Germinal center (tissue), 1 donor: Measurements from ENCODE around the gene SKAP2.

Source experiments
- DNase-seq: peaks from one replicate; pipeline ENCODE4 v3.0.0; 2012; ENCODE audit warnings: mixed read lengths, low spot score

The SKAP2 gene

GRCh38 chr7:26664735-26665416 is 199.5 kb downstream of the SKAP2 start:
- DNase-seq = no peak

DNA sequence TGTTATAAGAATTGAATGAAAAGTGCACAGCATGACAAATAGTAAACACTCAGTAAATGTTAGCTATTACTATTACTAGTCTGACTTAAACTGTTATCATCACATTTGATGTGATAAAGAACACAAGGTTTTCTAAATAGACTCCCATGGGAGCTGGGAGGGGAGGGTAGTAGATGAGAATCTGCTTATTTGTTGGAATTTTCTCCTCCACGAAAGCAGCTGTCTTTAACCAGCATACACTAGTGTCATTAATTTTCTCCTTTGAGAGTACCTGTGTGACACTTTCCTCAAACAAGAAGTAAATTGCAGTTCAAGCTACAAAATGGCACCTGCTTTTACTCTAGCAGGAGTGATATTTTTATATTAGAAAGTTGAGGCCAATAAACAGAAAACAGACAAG is 200.1 kb downstream of the SKAP2 start:
- no peak for DNase-seq

GRCh38 chr7:26663874-26664273 is 200.5 kb downstream of the SKAP2 start:
- no peak for DNase-seq

DNA sequence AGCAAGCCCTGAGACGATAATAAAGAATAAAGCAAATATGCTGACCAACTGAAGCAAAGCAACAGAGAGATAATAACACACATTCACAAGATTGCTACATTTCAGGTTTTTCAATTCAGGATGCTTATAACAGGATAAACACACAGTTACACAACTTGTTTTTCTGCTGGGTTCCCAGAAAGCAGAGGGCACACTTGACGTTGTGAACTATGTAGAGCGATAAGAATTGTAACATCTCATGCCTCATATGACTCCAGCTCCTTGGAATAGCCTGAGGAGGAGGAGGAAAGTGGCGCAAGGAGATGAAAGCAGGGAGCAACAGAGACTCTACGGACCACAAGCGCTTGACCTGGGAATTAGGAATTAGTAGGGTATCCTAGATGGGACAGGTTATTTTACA is 201.7 kb downstream of the SKAP2 start:
- DNase-seq = no peak

DNA sequence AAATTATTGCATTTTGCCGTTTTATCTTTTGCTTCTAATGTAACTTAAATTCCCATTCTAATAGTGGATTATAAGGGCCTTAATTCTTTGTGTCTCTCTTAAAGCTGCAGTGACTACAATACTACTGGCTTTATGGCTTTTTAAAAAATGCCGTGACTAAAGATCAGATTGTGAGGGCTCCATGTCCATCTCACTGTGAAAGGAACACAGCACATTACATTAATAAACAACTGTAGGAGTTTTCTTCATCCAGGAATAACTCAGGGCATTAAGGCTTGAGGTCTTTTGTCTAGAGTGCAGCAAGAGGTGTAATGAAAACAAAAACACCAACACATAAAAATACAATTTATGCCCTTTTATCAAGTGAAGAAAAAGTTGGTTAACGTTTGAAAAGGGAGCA is 205.3 kb downstream of the SKAP2 start:
- no peak for DNase-seq

DNA sequence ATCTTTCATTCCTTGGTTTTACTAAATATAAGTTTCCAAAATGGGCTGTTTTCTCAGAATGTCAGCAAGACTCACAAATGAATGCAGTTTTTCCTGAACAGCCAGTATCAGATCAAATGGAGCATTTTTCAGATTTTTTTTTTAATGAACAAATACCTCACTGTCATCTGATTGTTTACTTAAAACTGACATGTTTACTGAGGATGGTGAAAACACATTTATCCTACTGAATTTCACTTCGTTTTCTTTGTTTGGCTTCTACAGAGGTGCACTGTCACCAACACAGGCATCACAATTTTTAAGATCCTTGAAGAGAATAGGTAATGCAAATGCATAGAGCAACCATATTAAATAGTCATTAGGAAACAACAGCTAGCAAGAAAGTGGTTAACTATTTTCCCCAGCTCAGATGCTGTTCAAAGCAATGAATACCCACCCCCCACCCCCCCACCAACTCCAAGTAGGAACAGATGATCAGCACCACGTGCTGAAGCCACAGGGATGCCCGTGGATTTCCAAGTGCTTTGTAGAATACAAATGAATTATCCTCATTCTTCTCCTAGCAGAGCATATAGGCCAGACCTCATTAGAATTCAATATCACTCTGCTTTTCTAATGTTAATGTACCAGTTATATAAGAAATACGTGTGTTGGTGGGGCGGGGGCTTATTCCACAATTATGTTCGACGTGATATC is 205.9 kb downstream of the SKAP2 start:
- DNase-seq = no peak

- no peak for DNase-seq
Observed at GRCh38 chr7:26657686-26658388, 206.6 kb downstream of the SKAP2 start.

GRCh38 chr7:26657206-26657641 is 207.2 kb downstream of the SKAP2 start:
- DNase-seq = no peak

DNA sequence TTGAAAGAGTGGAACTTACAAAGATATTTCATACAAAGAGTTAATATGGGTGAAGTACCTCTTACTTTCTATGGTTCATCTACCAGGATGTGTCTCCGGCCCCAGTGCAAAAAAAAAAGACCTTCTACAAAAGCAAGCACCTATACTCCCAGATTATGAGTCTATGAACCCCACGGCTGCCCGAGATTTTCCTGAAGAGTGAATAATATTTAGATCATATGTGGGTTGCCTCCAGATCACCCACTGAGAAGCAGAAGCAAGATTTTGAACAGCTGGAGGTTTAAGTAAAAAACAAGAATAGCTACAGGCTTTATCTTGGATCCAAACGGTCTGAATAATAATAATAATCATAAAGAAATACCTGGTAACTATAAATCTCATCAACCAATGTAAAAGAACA is 207.7 kb downstream of the SKAP2 start:
- no peak for DNase-seq

DNA sequence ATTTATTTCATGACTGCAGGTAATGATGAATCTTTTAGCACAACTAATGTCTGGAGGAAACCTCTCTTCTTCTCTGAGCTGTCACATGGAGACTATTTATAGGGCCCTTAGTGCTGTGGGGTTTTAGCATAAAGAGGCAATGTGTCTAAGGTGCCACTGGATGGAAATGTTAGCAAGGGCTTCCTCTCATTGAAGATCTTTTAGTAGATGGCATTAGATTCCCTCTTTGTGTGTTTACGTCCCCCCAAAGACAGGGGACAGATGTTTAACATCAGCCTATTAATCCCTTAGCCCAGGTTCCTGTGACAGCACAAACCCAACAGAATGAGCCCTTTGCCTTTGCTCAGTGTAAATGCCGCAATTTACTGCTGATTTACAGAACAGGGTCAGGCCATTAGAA is 208.6 kb downstream of the SKAP2 start:
- no peak for DNase-seq

DNA sequence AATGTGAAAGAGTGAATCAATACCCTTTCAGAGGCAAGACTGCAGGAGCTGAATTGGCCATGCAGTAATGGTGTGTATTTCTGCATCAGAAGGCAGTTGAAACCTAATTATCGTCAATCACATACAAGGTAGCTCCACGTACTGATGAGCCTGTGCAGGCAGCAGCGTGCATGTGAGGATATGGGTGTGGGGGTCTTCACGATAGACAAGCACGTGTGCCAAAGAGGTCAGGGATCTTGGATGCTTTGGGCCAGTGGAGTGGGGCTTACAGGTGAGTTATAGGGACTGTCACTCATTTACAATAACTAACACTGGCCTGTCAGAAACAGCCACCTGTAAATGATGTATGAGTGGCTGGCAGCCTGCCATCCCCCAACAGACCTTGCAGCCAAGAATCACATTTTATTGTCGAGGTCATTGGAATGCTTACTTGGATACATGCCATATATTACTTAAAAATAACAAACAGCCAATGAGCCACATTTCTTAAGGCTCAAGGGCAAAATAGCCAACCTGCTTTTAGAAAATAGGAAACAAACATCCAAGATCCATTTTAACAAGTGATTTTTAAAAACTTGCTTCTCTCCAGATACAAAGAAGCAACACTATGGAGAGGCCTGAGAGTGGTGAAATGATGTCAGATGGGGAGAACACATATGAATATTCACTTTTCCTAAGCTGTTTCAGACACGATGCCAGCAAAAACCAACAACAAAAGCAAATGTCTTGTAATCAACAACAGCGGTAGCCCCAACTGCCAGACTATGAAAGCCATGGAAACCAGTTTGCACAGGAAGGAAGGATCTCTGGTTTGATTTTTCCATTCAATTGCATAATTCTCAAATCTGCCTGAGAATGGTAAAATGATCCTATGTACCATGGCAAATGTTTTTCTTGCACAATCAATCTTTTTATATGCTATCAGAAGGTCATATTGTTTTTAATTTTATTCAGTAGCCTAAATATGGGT is 210.7 kb downstream of the SKAP2 start:
- DNase-seq = no peak

- no peak for DNase-seq
Observed at GRCh38 chr7:26652401-26653100, 211.8 kb downstream of the SKAP2 start.

DNA sequence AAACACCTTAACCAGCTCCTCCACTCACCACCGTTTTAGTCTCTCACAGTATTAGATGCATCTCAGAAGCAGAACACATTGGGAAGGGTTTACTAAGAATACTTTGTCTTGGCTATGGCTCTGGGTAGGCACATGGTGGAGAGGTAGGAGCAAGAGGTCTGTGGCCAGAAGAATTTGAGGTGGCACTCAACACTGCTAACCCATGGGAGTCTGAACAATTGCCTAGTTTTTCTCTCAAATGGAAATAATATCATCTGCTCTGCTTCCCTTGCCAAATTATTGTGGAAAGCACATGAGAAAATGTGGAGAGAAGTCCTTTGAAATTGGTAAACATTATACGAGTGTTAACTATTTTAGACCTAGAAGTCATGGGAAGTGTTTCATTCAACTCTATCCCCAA is 214.3 kb downstream of the SKAP2 start:
- DNase-seq = no peak

DNA sequence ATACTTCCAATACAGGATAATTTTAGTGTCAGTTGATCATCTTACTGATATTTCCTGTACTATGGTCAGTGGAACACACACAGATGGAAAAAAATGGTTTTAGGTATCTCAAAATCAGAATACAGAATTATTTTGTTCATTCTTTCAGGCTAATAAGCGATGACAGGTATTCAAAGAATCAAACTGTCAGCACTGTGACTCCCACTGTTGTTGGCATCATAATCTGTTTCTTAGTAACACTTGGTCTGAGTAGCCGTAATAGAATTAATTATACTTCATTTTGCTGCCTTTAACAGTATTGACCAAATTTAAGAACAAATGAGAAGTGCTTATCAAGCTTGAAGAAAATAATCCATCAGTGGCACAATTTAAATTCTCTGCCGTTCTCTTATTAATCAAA is 215.0 kb downstream of the SKAP2 start:
- no peak for DNase-seq

DNA sequence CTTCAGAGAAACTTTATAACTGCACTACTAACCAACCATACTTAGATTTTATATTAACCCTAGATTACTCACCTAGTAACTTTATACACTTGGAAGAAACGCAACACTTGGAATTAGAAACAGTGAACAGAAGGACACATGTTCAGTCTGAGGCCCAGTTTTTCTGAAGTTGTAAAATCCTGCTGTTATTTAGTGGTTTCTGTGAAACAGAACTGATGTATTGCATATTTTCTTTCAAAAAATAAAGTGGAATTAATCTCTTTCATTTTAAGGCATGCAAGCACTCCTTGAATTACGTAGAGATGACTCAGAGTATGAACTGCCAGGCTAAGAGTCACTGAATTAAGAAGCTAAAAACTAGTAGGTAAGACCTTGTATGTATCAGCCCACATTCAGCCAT is 215.8 kb downstream of the SKAP2 start:
- no peak for DNase-seq

- DNase-seq = no peak
Observed at GRCh38 chr7:26646336-26647048, 217.9 kb downstream of the SKAP2 start.

- DNase-seq = no peak
Observed at GRCh38 chr7:26645121-26645520, 219.3 kb downstream of the SKAP2 start.

DNA sequence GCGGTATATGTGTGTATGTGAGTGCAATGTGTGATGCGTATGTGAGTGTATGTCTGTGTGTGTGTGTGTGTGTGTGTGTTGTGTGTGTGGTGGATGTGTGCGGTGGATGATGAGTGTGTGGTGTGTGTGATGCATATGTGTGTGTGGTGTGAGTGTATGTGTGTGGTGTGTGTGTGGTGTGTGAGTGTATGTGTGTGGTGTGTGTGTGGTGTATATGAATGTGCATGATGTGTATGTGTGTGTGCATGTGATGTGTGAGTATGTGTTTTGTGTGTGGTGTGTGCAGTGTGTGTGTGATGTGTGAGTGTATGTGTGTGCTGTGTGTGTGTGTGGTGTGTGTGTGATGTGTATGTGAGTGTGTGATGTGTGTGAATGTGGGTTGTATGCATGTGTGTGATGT is 222.0 kb downstream of the SKAP2 start:
- no peak for DNase-seq

GRCh38 chr7:26639695-26640094 is 224.7 kb downstream of the SKAP2 start:
- no peak for DNase-seq

DNA sequence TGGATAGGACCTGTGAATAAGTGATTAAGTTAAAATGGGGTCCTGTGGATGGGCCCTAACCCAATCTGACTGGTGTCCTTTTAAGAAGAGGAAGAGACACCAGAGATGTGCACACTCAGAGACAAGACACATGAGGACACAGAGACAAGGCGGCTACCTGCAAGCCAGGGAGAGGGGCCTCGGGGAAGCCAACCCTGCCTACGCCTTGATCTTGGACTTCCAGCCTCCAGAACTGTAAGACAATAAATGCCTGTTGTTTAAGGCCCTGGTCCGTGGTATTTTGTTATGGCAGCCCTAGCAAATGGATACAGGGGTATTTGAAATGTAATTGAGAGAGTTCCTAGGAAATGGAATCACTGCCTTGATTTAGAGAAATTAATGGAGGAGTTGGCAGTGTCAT is 225.3 kb downstream of the SKAP2 start:
- no peak for DNase-seq

DNA sequence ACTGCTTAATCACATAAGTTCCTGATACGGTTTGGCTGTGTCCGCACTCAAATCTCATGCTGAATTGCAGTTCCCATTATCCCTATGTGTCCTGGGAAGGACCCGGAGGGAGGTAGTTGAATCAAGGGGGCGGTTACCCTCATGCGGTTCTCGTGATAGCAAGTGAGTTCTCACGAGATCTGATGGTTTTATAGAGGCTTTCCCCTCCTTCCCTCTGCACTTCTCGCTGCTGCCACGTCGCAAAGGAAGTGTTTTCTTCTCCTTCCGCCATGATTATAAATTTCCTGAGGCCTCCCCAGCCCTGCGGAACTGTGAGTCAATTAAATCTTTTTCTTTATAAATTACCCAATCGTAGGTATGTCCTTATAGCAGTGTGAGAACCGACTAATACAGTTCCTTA is 226.2 kb downstream of the SKAP2 start:
- DNase-seq = no peak
